Measurements from ENCODE around the gene RFLNA. TPM values are rescaled to one million over a fixed set of nuclear protein-coding genes. Genes with fewer than 3 reads are reported as not detected.
"Not testable (repeated sequence)": the region's sequence is repeated elsewhere in the genome, so short reads cannot be mapped to it uniquely, and the experiment has no call there.

RFLNA gene
- total RNA-seq, 2 experiments from 2014 or later: not detected

GRCh38 chr12:124299628-124300388, 4.9 kb downstream of the RFLNA start:
- no peaks in the 10 kb centered on the region for H3K36me3 Mint-ChIP-seq (ENCODE audit: low read depth)
- Histone ChIP-seq H3K9me3 (ENCODE audit: control insufficient read depth in 1 of 2, insufficient read depth in 1 of 2, low read length in 2 of 2) (no peaks in the 10 kb centered on the region), H3K4me3 (ENCODE audit: low read length) (no peak overlapping the region), H3K27me3 (ENCODE audit: control insufficient read depth in 1 of 2, insufficient read depth in 2 of 2, low read length in 2 of 2) (peaks cover 15 to 28% of the 10 kb centered on the region in 2 experiments), H3K27ac (ENCODE audit: low read depth in 1 of 2, low read length in 2 of 2) (no peak overlapping the region), H3K36me3 (ENCODE audit: insufficient read depth, low read length) (no peaks in the 10 kb centered on the region), H3K4me1 (ENCODE audit: insufficient read depth, low read length) (no peaks in the 10 kb centered on the region)
- no peaks in the 10 kb centered on the region for H3K9me3 Mint-ChIP-seq
- H3K4me3 Mint-ChIP-seq: no peak overlapping the region
- POLR2A ChIA-PET: no interaction called here
- no peak overlapping the region for H3K27ac Mint-ChIP-seq
- CTCF ChIA-PET: no interaction called here
- intact Hi-C loops (cut with DNase I, micrococcal nuclease): no loop called here
- DNase-seq (no peak), ATAC-seq (ENCODE audit: poor library complexity) (no peak)
- peaks cover 39% of the 10 kb centered on the region for H3K27me3 Mint-ChIP-seq
- H3K4me1 Mint-ChIP-seq (ENCODE audit: low read depth): peaks cover 4% of the 10 kb centered on the region
- TF ChIP-seq, protein P1, sequence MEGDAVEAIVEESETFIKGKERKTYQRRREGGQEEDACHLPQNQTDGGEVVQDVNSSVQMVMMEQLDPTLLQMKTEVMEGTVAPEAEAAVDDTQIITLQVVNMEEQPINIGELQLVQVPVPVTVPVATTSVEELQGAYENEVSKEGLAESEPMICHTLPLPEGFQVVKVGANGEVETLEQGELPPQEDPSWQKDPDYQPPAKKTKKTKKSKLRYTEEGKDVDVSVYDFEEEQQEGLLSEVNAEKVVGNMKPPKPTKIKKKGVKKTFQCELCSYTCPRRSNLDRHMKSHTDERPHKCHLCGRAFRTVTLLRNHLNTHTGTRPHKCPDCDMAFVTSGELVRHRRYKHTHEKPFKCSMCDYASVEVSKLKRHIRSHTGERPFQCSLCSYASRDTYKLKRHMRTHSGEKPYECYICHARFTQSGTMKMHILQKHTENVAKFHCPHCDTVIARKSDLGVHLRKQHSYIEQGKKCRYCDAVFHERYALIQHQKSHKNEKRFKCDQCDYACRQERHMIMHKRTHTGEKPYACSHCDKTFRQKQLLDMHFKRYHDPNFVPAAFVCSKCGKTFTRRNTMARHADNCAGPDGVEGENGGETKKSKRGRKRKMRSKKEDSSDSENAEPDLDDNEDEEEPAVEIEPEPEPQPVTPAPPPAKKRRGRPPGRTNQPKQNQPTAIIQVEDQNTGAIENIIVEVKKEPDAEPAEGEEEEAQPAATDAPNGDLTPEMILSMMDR (IDR thresholded peaks at IDR 0.05): no peak

GRCh38 chr12:124300657-124301056, 5.8 kb downstream of the RFLNA start:
- DNase-seq; H3K4me3 Mint-ChIP-seq; H3K9me3 Mint-ChIP-seq; H3K4me1 Mint-ChIP-seq (ENCODE audit: low read depth); H3K4me3 ChIP-seq (ENCODE audit: low read length); H3K4me1 ChIP-seq (ENCODE audit: insufficient read depth, low read length); H3K9me3 ChIP-seq (ENCODE audit: control insufficient read depth in 1 of 2, insufficient read depth in 1 of 2, low read length in 2 of 2); H3K27ac Mint-ChIP-seq; H3K36me3 Mint-ChIP-seq (ENCODE audit: low read depth); H3K27ac ChIP-seq (ENCODE audit: low read depth in 1 of 2, low read length in 2 of 2); POLR2A ChIA-PET; intact Hi-C loops (cut with DNase I, micrococcal nuclease); ATAC-seq (ENCODE audit: poor library complexity); CTCF ChIA-PET; H3K36me3 ChIP-seq (ENCODE audit: insufficient read depth, low read length): not testable (repeated sequence)
- H3K27me3 Mint-ChIP-seq: peaks cover 39% of the 10 kb centered on the region
- H3K27me3 ChIP-seq (ENCODE audit: control insufficient read depth in 1 of 2, insufficient read depth in 2 of 2, low read length in 2 of 2): peaks cover 14 to 28% of the 10 kb centered on the region in 2 experiments

GRCh38 chr12:124301084-124301654, 6.3 kb downstream of the RFLNA start:
- peaks cover 0 to 7% of the 10 kb centered on the region in 2 experiments for H3K9me3 ChIP-seq (ENCODE audit: control insufficient read depth in 1 of 2, insufficient read depth in 1 of 2, low read length in 2 of 2)
- DNase-seq: no peak
- TF ChIP-seq, protein P1 (IDR thresholded peaks at IDR 0.05): no peak
- intact Hi-C loops (cut with DNase I, micrococcal nuclease): no loop called here
- POLR2A ChIA-PET: no interaction called here
- Mint-ChIP-seq H3K4me3 (no peak overlapping the region), H3K27ac (no peak overlapping the region), H3K27me3 (peaks cover 39% of the 10 kb centered on the region), H3K9me3 (no peaks in the 10 kb centered on the region), H3K36me3 (ENCODE audit: low read depth) (no peaks in the 10 kb centered on the region), H3K4me1 (ENCODE audit: low read depth) (peaks cover 4% of the 10 kb centered on the region)
- no peak for ATAC-seq (ENCODE audit: poor library complexity)
- H3K27ac ChIP-seq (ENCODE audit: low read depth in 1 of 2, low read length in 2 of 2): no peak overlapping the region
- H3K4me3 ChIP-seq (ENCODE audit: low read length): no peak overlapping the region
- peaks cover 12 to 25% of the 10 kb centered on the region in 2 experiments for H3K27me3 ChIP-seq (ENCODE audit: control insufficient read depth in 1 of 2, insufficient read depth in 2 of 2, low read length in 2 of 2)
- CTCF ChIA-PET: no interaction called here
- no peaks in the 10 kb centered on the region for H3K36me3 ChIP-seq (ENCODE audit: insufficient read depth, low read length)
- H3K4me1 ChIP-seq (ENCODE audit: insufficient read depth, low read length): no peaks in the 10 kb centered on the region

Measured in CD4-positive, alpha-beta T cell (primary cell).